Limb (tissue), 2 donors: ENCODE measurements around the gene DOK3.
A peak's percentile ranks its signal among the peaks of the same experiment; 100 is the strongest.

Source experiments
- DNase-seq, 2 donors: peaks; one replicate each; pipeline ENCODE4 v3.0.0-alpha.2; 2016; ENCODE audit errors: extremely low spot score in 2 of 2

DOK3 gene

GRCh38 chr5:177512736-177513380, 3.2 kb upstream of the DOK3 start:
- no peak for DNase-seq

- no peak for DNase-seq
Measured at GRCh38 chr5:177511796-177512675, 2.4 kb upstream of the DOK3 start.

GRCh38 chr5:177511181-177511580, 1.6 kb upstream of the DOK3 start:
- no peak for DNase-seq

GRCh38 chr5:177510567-177511053, 984 bp upstream of the DOK3 start:
- no peak for DNase-seq

GRCh38 chr5:177509991-177510566, 453 bp upstream of the DOK3 start:
- no peak for DNase-seq

GRCh38 chr5:177508837-177509236, 789 bp downstream of the DOK3 start:
- DNase-seq = no peak

GRCh38 chr5:177508221-177508611, 1.4 kb downstream of the DOK3 start:
- DNase-seq = no peak

- no peak for DNase-seq
Measured at GRCh38 chr5:177507596-177508220, 1.9 kb downstream of the DOK3 start.

- no peak for DNase-seq
Measured at GRCh38 chr5:177507165-177507564, 2.5 kb downstream of the DOK3 start.

GRCh38 chr5:177505075-177505474, 4.6 kb downstream of the DOK3 start:
- no peak for DNase-seq

GRCh38 chr5:177504086-177505056, 5.3 kb downstream of the DOK3 start:
- no peak for DNase-seq

- DNase-seq = no peak
Measured at GRCh38 chr5:177503351-177504085, 6.1 kb downstream of the DOK3 start.

- DNase-seq = no peak
Measured at GRCh38 chr5:177502886-177503285, 6.7 kb downstream of the DOK3 start.

GRCh38 chr5:177501874-177502678, 7.5 kb downstream of the DOK3 start:
- DNase-seq = no peak

- peak; percentile 82 to 92 for DNase-seq
Measured at GRCh38 chr5:177500685-177501522, 8.7 kb downstream of the DOK3 start.

GRCh38 chr5:177499842-177500241, 9.8 kb downstream of the DOK3 start:
- no peak for DNase-seq

- no peak for DNase-seq
Measured at GRCh38 chr5:177498013-177498787, 11.4 kb downstream of the DOK3 start.
